Activated CD8-positive, alpha-beta memory T cell treated with anti-CD3 and anti-CD28 coated beads, Interleukin-2, amount 50 U/mL, for 1 hour (primary cell): ENCODE measurements around the gene CHD9.

Experiments
- DNase-seq: peaks from one replicate; pipeline ENCODE4 v3.0.0-alpha.2; 2020; ENCODE audit errors: extremely low read depth

The CHD9 gene

DNA sequence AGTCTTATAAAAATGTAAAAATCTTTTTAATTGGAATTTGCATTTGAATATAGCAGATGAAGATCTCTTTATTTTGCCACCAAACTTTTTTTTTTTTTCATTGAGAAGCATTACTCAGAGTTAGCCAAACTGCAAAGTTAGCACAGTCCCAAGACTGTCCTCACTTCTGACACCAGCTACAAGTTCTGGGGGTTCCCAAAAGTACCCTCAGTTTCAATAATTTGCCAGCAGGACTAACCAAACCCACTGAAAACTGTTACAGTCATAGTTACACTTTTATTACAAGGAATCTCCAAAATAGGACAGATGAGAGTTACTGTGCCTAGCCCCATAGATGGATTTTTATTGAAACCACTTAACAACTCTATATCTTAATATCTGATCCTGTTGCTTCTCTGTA, 144.1 kb downstream of the CHD9 start:
- DNase-seq: no peak

- no peak for DNase-seq
Measured at GRCh38 chr16:53201900-53202299, 147.1 kb downstream of the CHD9 start.

- DNase-seq: no peak
Measured at GRCh38 chr16:53202398-53202797, 147.6 kb downstream of the CHD9 start.

- no peak for DNase-seq
Measured at GRCh38 chr16:53207810-53208752, 153.3 kb downstream of the CHD9 start.

- no peak for DNase-seq
Measured at GRCh38 chr16:53209429-53209828, 154.6 kb downstream of the CHD9 start.

GRCh38 chr16:53209877-53210276, 155.1 kb downstream of the CHD9 start:
- DNase-seq: no peak

DNA sequence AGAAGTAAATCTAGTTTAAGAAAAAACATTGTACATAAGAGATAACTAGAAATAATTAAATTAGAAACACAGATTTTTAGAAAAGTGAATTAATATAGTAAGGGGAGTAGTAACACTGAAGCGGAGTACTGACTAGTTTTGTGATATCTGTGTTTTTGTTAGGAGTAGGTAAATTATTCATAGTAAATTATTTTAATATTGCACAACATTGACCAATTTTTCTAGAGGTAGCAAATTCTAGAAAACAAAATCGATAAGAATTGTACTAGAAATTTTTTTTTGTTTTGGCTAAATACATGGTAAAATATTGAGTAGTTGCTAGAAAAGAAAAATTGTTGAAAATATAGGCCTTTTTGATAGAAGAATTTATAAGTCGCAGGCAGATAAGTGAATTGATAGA, 156.5 kb downstream of the CHD9 start:
- no peak for DNase-seq

GRCh38 chr16:53212893-53213223, 158.1 kb downstream of the CHD9 start:
- no peak for DNase-seq

- no peak for DNase-seq
Measured at GRCh38 chr16:53213542-53213941, 158.8 kb downstream of the CHD9 start.

- no peak for DNase-seq
Measured at GRCh38 chr16:53216798-53217197, 162.0 kb downstream of the CHD9 start.

DNA sequence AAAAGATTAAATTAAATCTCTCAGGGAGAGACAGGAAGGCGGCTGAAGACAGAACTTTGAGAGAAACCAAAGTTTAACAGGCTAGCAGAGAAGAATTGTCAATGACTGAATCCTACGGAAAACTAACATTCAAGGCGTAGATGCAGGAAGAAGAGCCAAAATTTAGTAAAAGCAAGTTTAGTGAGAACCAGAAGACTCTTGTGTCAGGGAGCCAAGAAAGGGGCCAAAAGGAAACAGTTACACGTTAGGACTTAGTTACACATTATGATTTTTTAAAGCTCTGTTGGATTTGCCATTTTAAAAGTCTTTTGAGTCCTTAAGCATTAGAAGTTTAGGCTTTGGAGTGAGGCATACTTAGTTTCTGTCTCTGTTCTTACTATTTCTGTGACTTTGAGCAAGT, 164.6 kb downstream of the CHD9 start:
- DNase-seq: no peak

DNA sequence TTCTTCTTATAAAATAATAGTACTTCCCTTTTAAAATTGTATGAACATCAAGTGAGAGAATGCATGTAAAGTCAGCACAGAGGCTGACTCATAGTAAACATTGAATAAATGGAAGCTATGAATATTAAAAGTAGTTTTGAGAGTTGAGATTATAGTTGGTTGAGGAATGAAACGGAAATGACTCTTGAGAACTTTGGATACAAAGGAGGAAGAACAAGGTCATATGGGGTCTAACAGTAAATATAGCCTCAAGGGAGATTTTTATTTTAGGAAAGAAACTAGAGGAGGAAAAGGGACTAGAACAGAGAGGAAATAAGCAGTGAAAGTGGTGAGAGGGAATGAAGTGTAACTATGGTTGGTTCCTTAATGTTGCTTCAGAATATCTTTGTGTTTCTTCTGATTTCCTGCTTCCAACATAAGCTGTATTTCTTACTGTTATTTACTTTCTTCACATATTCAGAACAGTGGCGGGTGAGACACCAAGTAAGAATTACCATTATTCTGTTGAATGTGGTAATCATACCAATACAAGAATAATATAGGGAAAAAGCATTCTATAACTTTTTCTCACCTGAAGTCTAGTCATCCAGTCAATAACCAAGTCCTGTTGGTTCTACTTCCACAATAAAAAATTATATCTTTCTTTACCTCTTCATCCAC, 165.1 kb downstream of the CHD9 start:
- no peak for DNase-seq

DNA sequence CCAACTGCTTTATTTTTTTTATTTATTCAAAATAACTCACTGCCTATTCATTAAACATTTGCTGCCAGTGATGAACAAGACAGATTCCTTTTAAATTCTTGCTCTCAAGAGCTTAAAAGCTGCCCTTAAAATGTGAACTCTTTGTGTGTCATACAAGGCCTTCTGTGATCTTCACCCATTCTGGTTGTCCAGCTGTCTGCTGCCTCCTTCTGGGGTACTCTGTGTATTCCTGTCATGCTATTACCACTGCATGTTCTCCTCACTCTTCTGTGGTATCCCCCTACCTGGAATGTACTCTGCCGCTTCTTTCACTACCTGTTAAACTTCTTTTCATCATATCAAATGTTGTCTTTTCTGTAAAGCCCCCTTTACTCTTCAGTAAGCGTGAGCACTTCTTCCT, 165.8 kb downstream of the CHD9 start:
- DNase-seq: no peak

GRCh38 chr16:53224951-53225533, 170.3 kb downstream of the CHD9 start:
- DNase-seq: no peak

- no peak for DNase-seq
Measured at GRCh38 chr16:53232826-53233529, 178.2 kb downstream of the CHD9 start.

- no peak for DNase-seq
Measured at GRCh38 chr16:53234836-53235235, 180.0 kb downstream of the CHD9 start.

- DNase-seq: no peak
Measured at GRCh38 chr16:53235851-53236250, 181.1 kb downstream of the CHD9 start.

DNA sequence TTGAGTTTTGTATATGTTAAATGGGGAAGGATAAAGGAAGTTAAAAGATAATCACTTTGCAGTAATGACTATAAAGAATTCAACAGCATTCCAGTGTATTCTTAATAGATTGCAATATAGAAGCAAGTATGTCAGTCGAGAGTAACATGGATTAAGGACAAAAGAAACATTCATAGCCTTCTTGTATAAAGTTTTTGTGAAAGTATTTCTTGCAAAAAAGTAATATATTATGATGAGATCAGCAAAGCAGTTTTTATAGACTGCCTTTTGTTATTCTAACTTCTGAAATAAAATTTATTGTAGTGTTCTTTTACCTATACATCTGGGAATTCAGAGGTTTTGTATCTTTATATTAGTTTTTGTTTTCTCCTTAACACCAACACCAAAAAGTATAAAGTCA, 194.5 kb downstream of the CHD9 start:
- no peak for DNase-seq

- DNase-seq: no peak
Measured at GRCh38 chr16:53257001-53257400, 202.2 kb downstream of the CHD9 start.

- no peak for DNase-seq
Measured at GRCh38 chr16:53258809-53259208, 204.0 kb downstream of the CHD9 start.

- no peak for DNase-seq
Measured at GRCh38 chr16:53261276-53261675, 206.5 kb downstream of the CHD9 start.

GRCh38 chr16:53262645-53263044, 207.9 kb downstream of the CHD9 start:
- DNase-seq: no peak
